GM12864 (cell line): ENCODE results near the gene CA7.

Experiments
- DNase-seq: peaks from one replicate; pipeline ENCODE4 v3.0.0-alpha.2; 2011; ENCODE audit warnings: low read depth
- H3K4me3 ChIP-seq: 2 replicates; pipeline ENCODE4 v1.5.1; 2011; ENCODE audit warnings: mild to moderate bottlenecking, low read depth, low read length, control low read depth
- TF ChIP-seq, protein P1 (sequence below): IDR thresholded peaks from 2 replicates; pipeline ENCODE4 v1.5.1; 2011; ENCODE audit warnings: low read depth, mild to moderate bottlenecking, moderate library complexity, low read length, control low read depth, inconsistent platforms; ENCODE audit errors: missing control alignments

The CA7 gene

DNA sequence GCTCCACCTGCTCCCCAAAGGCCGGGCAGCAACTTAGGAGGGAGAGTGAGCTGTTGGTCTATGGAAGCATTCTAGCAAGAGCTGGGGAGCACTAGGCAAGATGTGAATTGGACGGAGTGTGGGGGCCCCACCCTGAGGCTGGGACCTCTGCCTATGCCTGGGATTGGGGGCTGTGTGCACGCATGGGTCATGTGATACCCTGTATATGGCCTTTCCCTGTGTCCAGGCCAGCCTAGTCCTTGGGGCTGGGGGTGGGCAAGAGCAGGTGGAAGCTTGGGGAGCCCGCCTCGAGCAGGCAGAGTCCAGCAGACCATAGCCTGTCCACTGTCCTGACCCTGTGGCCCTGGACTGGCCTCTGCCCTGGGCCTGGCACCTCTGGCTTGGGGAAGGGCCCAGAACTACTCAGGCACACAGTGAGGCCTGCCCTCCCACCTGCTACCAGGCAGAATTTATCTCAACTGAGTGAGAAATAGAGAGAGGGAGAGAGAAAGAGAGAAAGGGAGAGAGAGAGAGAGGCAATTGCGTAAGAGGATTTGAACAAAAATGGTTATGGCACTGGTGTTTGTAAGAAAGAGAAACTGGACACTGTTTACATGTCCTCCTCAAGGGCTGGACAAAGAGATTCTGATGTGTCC is 55.2 kb downstream of the CA7 start:
- DNase-seq: no peak
- no peak overlapping the region for H3K4me3 ChIP-seq

DNA sequence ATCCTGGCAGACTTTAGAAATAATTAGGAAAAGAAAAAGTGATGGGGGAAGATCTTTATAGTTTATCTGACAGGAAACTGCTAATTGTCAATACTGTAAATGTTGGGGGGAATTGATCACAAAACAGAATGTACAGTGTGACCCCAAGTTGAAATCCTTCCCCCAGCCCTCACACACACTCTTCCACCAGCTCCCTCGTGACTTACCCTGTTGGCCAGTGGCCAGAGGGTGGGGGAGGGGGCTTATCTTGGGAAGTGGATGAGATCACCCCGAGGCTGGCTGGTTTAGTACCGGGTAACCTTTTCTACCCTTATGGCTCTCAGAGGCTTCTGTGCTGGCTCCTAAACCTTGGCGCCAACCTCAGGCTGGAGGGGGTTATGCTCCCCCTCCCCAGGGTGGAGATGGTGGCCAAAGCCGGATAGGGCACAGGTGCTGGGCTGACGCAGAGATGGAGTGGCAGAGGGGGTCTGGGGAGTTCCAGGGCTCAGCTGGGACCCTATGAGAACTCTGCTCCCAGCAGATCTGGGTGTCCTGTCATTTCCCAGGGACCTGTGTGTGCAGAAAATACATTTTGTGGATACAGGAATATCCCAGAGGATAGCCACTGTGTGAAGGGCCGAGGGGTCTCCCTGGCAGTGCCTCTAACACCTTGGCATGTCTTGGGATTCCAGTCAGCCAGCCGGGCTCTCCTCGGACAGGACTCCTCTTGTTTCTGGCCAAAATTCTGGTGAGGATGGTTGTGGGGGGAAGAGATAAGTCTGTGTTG is 55.9 kb downstream of the CA7 start:
- no peak overlapping the region for H3K4me3 ChIP-seq
- DNase-seq: no peak

More for the DNA sequence above, 55.2 kb downstream of the CA7 start:
- TF ChIP-seq, protein P1, sequence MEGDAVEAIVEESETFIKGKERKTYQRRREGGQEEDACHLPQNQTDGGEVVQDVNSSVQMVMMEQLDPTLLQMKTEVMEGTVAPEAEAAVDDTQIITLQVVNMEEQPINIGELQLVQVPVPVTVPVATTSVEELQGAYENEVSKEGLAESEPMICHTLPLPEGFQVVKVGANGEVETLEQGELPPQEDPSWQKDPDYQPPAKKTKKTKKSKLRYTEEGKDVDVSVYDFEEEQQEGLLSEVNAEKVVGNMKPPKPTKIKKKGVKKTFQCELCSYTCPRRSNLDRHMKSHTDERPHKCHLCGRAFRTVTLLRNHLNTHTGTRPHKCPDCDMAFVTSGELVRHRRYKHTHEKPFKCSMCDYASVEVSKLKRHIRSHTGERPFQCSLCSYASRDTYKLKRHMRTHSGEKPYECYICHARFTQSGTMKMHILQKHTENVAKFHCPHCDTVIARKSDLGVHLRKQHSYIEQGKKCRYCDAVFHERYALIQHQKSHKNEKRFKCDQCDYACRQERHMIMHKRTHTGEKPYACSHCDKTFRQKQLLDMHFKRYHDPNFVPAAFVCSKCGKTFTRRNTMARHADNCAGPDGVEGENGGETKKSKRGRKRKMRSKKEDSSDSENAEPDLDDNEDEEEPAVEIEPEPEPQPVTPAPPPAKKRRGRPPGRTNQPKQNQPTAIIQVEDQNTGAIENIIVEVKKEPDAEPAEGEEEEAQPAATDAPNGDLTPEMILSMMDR: no peak

DNA sequence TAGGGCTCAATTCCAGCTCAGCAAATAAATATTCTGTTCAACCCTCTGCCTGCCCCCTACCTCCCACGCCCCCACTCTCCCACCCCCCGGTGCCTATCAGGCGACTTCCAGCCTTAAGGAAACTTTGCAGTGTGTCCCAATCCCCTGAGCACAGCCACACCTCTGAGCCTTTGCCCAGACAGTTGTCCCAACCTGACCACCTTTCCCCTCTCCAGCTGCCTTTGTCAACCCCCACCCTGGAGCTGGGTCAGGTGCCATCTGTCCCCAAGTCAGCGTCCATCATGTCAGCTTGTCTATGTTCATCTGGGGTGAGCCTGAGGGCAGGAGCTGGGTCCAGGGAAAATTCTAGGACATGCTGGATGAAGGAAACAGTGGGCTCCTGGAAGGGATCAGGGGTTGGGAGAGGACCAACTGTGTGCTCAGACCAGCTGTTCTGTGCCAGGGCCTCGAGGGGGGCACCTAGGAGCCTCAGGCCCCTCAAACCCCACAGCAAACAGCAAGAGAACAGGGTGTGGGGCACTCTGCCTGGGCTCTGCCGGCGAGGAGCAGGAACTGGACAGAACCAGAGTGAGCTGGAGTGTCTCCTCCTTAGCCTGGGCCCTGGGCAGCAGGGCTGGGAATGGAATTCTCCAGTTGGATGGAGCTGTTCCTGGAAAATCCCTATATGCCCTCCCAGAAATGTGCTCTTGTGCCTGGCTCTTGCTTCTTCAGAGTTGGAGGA is 56.7 kb downstream of the CA7 start:
- DNase-seq: no peak
- TF ChIP-seq, protein P1: no peak
- no peak overlapping the region for H3K4me3 ChIP-seq

More for the DNA sequence above, 55.9 kb downstream of the CA7 start:
- TF ChIP-seq, protein P1: no peak

DNA sequence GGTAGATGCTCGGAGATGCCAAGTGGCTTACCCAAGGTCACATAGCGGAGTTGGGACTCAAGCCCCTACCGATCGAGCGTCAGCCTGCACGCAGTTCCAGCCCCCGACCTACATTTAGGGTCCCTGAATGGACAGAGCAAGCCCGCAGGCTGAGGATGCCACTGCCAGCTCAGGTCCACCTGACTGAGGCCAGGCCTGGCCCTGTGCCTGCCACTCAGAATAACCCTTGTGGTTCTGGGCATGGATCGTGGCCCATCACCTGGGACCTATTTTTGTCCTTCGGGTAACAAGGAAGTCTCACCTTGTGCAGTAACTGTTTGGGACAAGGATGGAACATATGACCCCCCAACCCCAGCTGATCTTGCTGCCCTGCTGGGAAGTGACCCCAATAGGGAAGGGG is 57.4 kb downstream of the CA7 start:
- TF ChIP-seq, protein P1: no peak
- DNase-seq: no peak
- H3K4me3 ChIP-seq: no peak overlapping the region

DNA sequence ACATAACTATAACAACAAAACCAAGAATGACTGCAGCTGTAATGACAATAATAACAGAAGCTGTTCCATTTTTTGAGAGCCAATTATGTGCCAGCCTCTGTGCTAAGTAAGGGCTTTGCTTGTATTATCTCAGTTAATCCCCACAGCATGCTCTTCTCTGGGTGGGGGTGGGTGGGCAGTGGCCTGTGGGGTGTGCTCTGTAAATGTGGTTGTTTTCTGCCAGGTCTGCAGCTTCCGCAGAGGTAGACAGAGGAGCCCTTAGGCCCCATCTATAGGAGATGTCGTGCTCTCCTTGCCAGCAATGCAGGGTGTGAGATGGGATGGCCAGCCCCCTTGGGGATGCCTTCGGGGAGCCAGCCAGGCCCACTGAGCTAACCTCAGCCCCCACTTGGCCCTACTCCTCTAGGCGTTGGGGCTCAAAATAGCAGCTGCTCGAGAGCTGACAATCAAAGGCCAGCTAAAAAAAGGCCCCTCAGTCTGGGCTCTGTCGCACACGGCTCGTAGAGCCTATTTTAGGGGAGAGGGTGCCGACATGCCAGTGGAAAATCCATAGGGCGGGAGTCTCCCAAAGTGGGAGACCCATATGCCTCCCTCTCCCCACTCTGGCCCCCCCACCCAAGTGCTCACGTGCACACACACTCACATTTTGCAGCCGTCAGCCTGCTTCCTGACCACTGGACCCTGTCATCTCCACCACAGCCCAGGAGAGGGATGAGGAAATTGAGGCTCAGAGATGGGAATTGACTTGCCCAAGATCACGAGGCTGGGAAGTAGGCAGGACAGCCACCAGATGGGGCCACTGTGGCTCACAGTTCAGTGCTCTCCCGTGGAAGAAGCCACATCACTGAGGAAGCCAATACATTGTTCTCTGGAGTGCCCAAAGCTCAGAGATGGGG is 58.7 kb downstream of the CA7 start:
- H3K4me3 ChIP-seq: no peak overlapping the region
- TF ChIP-seq, protein P1: no peak
- DNase-seq: no peak
